Sigmoid colon (tissue), 3 donors: ENCODE data around the gene HELZ2.

Source experiments
- POLR2A ChIP-seq, 2 donors: fragments of 450-650 bp; IDR thresholded peaks; one replicate each; pipeline ENCODE4 v1.6.1; 2016; ENCODE audit warnings: antibody characterized with exemption in 2 of 2, mild to moderate bottlenecking in 2 of 2, moderate library complexity in 2 of 2
- TF ChIP-seq, protein P1 (sequence below), 4 experiments: fragments of 450-650 bp in 3 of 4; fragments of 200-600 bp in 1 of 4; IDR thresholded peaks; one replicate each; pipeline ENCODE4 v1.5.1; 2016 to 2019; ENCODE audit warnings: antibody characterized with exemption in 4 of 4, mild to moderate bottlenecking in 3 of 4, moderate library complexity in 2 of 4

DNA sequence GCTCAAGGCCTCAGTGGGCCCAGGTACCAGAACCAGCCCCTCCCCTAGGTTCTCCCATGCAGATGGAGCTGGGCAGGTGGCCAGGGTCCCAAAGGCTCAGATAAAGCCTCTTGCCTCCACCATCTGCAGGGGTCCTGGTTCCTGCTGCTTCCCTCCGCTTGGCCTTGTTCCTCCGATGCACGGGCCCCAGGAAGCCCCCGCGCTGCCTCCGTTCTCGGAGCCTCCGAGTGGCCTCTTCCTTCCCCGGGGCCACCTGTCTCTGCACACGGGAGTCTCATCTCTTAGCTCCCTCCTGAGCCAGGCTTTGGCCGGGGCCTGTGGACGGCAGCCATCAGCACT, 35.0 kb downstream of the HELZ2 start:
- TF ChIP-seq POLR2A (IDR thresholded peaks at IDR 0.05), result no peak
- TF ChIP-seq, protein P1, sequence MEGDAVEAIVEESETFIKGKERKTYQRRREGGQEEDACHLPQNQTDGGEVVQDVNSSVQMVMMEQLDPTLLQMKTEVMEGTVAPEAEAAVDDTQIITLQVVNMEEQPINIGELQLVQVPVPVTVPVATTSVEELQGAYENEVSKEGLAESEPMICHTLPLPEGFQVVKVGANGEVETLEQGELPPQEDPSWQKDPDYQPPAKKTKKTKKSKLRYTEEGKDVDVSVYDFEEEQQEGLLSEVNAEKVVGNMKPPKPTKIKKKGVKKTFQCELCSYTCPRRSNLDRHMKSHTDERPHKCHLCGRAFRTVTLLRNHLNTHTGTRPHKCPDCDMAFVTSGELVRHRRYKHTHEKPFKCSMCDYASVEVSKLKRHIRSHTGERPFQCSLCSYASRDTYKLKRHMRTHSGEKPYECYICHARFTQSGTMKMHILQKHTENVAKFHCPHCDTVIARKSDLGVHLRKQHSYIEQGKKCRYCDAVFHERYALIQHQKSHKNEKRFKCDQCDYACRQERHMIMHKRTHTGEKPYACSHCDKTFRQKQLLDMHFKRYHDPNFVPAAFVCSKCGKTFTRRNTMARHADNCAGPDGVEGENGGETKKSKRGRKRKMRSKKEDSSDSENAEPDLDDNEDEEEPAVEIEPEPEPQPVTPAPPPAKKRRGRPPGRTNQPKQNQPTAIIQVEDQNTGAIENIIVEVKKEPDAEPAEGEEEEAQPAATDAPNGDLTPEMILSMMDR (IDR thresholded peaks at IDR 0.05), result no peak
